CD4-positive, alpha-beta T cell treated with Interleukin-6 for 4 hours (primary cell): ENCODE data around the gene ANGPT4.
"Not testable (repeated sequence)": the region's sequence is repeated elsewhere in the genome, so short reads cannot be mapped to it uniquely, and the experiment has no call there.

ENCODE experiments used
- DNase-seq: peaks from one replicate; pipeline ENCODE4 v3.0.0-alpha.2; 2020; ENCODE audit warnings: mixed read lengths

The ANGPT4 gene

DNA sequence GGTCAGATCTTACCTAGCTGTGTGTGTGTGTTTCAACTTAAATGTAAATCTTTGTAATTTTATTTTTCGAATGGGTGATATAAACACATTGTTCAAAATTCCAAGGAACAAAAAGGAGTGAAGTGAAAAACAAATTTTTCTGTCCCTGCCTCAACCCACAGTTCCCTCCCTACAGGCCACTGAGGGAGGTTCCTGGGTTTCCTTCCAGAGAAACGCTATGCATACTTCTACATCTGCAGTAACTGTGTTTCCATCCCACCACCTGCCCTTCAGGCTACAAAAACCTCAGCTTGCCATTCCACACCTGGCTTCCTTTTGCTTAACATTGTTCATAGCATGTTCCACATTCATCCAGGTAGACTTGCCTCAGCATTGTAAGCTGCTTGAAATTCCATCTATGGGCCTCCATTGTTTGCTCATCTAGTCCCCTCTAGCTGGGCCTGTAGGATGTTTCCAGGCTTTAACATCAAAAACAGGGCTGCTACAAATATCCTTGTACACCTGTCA, 12.0 kb downstream of the ANGPT4 start:
- no peak for DNase-seq

DNA sequence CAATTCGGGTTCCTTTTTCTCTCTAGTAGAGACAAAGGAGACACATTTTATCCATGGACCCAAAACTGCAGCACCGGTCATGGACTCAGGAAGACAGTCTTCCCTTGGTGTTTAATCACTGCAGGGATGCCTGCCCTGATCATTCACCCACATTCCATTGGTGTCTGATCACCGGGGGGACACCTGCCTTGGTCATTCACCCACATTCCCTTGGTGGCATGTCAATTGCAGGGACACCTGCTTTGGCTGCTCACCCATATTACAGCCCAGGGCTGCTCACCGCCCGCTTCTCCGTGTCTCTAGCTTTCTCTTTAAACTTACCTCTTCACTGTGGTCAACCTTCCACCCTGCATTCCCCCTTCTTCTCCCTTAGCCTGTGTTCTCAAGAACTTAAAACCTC, 18.7 kb downstream of the ANGPT4 start:
- DNase-seq: not testable (repeated sequence)

DNA sequence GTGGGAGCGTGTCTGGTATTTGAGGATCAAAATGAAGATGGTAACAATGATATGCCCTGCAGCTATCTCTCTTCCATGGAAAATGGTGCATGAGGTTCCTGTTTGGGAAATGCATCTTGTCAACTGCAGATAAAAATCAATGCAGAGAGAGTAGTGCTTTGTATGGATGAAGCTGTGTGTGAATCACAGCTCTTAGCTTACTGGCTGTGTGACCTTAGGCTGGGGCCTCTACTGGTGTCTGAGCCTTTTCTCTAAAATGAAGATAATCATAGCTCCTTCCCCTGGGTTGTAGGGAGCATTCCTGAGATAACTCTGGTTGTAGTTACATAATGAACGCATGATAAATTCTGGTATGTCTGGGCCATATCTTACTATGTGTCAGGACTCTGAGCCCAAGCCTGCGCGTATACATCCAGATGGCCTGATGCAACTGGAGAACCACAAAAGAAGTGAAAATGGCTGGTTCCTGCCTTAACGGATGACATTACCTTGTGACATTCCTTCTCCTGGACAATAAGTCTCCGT, 19.6 kb downstream of the ANGPT4 start:
- no peak for DNase-seq

DNA sequence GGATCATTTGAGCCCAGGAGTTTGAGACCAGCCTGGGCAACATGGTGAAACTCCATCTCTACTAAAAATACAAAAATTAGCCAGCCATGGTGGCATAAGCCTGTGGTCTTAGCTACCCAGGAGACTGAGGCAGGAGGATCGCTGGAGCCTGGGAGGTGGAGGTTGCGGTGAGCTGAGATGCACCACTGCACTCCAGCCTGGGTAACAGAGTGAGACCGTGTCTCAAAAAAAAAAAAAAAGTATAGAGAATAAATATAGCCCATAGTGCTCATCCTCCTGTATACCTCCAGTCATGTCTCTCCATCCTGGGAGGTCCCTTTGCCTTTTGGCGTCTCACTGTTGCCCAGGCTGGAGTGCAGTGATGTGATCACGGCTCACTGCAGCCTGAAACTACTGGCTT, 23.8 kb downstream of the ANGPT4 start:
- not testable (repeated sequence) for DNase-seq

DNA sequence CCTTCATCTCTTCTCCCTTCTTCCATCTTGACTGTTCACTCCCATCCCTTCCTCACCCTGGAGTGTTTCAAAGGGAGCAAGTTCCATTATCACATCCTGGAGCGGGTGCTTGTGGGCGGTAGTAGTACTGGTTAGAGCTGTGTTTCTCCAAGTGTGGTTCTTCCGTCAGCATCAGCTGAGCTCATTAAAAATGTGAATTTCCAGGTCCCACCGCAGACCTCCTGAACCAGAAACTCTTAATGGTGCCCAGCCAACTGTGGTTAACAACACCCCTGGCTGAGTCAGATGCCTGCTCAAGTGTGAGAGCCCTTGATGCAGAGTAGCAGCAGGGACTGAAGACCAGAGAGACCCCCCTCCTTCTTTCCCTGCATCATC, 24.4 kb downstream of the ANGPT4 start:
- DNase-seq: no peak

DNA sequence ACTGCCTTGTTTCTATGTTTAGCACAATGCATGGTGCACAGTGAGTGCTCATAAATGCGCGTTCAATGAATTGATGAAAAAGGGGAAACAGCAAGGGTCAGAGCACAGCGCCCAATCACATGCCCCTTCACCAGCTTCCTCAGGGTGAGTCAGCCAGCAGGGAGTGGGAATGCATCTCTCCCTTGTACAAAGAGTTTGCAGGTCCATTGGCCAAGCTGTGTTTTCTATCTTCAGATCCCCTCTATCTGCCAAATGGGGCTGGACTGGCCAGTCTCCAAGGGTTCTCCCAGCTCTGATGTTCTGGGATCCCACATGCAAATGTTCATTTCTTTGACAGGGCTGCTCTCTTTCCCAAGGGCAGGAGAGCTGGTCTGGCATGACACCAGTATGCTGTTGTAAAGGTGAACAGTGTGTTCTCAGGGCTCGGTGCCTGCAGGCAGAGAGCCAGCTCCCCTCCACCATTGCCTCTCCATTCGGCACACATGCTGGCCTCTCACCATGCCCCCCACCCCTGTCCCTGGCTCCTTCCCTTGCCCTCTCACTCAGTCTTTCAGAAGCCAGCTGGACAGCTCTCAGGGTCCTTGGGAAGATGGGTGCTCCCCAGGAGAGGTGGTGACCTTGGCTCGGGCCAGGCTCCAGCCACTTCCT, 25.0 kb downstream of the ANGPT4 start:
- DNase-seq: no peak

DNA sequence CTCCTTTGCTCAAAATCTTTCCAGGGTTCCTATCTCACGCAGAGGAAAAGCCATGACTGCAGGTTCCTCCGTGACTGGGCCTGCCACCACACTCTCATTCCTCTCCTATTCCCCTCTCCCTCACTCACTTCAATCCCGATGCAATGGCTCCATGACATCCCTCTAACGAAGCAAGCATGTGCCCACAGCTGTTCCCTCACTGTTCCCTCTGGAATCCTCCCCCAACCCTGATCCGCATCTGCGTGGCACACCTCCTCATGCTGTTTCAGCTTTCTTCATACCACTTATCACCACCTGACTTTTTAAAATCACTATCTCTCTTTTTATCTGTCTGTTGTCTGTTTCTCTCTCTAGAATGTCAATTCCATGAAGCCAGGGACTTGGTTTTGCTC, 25.5 kb downstream of the ANGPT4 start:
- DNase-seq: no peak

DNA sequence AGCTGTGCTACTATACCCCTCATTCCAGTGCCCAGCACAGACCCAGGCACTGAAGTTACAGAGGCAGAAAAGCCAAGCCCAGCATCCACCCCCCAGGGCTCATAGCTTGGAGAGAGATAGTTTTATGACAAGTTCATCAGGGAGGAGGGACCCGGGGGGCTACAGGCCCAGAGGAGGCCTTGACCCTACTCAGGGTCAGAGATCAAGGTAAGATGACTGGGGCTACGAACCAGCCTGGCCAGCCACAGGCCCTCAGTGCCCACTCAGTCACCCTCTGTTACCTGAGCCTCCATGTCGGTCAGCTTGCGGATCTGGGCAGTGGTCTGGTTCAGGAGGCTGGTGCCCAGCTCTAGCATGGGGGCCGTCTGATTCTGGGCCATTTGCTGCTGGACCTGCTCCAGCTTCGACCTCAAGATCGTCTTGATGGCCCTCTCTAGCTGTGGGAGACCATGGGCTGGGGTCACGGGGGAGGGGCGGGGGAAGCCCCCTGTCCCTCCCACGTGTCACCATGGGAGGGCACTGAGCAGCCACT, 26.1 kb downstream of the ANGPT4 start:
- no peak for DNase-seq

DNA sequence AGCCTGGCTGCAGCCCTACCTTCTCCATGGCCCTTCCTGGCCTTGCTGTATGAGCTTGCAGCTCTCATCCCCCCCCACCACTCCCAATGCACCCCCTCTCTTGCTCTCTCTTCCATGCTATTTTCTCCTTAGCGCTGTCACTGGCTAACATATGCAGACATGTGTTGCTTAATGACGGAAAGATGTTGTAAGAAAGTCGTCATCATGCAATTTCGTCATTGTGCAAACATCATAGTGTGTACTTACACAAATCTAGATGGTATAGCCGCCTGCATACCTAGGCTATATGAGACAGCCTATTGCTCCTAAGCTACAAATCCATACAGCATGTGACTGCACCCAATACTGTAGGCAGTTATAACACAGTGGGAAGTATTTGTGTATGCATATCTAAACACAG, 27.0 kb downstream of the ANGPT4 start:
- DNase-seq: no peak

DNA sequence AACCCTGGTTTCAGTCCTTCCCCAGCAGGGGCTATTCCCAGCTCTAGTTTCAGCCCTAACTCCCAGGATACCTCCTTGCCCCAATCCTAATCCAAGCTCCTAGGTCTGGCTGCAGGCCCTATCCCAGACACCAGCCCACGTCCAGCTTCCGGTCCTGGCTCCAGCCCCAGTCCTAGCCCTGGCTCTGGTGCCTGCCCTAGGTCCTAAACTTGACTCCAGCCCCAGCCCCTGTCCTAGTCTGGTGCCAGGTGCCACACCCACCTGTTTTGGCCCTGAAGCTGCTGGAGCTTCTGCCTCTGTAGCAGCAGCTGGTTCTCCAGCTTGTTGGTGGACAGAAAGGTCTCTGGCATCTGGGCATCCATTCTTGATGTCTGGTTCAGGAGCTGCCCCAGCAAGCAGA, 28.1 kb downstream of the ANGPT4 start:
- no peak for DNase-seq

DNA sequence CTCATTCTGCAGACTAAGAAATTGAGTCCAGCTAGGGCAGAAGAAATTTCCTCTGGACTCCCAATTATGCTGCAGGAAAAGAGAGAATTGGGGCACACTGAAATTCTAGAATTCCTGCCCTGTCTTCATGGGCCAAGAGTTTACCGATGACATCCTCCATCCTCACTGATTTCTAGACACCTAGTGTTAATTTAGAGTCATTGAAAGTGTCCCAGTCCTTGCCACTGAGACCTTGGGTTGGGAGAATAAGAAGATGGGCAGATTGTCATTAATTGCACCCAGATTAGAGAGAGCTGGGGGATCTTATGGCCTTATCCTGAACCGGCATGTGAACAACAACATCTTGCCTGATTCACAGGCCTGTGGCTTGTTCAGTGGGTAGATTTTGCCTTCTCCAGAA, 29.0 kb downstream of the ANGPT4 start:
- DNase-seq: no peak

DNA sequence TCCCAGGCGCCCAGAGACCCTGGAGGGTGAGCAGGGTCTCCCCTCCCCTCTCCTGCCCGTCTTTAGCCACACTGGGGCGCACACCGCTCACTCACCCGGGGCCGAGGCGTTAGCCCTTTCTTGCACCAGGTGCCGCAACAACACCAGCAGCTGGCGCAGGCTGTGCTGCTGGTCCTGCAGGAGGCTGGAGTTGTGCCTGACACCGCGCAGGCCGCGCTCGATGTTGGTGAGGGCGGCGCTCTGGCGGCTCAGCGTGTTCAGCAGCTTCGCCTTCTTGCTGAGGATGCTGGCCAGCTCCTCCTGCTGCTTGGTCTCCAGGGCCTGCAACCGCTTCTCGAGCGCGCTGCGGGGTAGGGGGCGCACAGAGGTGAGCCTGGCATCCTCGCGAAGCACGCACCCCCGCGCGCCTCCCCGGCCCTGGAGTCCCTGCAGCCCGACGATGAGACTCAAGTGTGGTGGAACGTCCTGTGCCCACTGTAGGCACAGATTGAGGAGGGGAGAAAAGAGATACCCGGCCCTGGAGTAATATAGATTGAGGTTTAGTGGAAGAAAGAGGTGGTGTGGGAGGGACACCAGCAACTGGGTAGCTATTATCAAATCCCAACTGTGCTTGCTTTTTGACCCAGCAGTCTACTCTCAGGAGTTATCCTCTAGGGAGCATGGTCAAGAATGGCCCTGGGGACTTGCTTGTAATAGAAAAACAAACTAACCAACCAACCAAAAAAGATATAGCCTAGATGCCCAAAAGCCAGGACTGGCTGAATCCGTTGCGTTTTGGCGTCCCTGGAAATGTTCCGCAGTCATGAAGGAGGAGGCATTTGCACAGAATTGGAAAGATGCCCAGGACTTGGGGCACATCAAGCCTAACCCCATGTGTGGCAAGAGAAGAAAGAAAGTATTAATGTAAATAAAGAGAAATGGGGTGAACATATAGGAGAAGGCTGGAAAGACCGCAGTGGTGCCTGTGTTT, 30.9 kb downstream of the ANGPT4 start:
- peak; percentile 9 for DNase-seq

DNA sequence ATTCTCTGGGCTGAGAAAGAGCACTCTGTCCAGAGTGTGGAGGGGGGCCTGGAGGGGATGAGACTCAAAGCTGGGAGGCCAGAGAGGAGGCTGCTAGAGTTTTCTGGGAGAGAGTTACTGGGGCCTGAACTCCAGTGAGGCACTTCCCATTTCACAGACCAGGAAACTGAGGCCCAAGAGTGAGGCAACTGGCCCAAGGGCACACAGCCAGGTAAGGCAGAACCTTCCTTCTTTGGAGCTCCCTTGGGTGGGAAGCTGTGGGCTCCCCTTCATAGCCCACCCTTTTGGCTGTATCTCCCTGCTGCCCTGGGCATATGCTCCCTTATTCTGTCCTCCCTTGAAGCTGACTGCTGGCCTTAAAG, 34.4 kb downstream of the ANGPT4 start:
- no peak for DNase-seq

DNA sequence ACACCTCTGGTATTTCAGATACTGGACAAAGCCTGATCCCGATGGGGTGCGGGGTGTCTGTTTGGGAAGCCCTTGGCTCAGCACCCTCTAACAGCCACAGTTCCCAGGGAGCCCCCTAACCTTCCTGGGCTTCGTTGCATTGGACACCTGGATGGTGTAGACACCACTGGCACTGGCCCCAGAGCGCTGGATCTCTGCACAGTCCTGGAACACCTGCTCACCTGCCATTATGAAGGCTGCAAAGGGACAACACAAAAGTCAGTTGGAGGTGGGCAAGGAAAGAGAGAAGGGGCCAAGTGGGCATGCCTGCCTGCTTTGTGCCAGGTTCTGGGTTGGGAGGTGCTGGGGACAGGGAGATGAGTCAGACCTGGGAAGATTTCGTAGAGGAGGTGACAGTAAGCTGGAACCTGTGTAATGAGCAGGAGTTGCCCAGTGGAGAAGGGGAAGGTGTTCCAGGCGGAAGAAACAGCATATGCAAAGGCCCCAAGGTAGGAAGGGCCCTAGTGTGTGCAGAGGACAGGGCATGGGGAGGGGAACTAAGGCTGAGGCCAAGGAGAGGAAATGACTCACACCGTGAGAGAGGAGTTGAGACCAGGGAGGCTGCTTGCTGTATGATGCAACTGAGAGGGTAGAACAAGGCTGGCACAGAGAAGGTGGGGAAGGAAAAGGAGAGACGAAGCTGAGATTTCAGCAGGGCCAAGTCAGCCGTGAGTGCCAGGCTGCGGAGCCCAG, 34.9 kb downstream of the ANGPT4 start:
- DNase-seq: peak; percentile 16

DNA sequence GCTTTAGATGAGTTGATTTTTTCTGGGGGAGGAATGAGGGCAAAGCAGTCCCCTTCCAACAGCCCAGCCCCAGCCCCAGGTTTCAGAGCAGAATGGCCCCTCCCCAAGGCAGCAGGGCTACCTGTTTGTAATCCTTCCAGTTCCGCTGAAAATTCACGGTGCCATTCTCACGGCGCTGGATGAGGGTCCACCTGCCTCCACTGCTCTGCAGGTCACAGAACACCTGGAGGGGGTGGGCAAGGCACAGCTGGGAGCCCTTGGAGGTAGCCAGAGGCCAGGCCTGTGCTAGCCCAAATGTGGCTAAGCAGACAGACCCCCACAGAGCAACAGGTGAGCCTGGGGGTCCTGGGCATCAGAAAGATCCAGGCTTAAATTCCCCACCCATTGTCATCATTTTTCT, 36.5 kb downstream of the ANGPT4 start:
- no peak for DNase-seq

DNA sequence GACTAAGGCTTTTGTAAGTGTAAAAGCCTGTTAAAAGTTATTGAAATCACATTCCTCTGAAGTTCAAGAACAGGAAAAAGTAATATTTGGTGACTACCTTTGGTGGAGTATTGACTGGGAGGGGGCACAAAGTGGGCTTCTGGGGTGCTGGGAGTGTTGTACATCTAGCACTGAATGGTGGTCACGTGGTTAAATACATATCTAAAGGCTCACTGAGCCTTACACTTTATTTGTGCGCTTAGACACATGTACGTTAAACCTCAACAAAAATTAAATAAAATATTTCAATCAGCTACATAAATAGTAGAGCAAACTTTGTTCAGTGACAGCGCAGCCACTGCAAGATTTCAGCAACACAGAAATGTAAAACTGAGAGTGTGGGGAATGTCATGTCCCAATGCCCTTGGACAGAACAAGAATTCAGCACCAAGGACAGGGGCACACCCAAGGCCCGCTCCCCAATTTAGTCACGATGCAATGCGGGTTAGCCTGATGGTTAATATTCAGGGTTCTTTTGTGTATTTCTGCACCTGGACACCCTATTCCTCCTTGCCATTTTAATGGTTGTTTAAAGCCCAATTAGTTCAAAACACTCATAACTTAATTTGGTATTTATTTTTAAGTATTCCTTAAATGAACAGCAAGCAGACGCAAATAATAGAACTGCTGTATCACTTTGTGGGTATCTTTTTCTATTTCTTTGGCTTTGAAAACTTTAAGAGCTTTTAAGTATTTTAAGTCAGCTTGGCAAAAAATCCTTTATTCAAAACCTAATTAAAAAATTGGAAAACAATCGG, 37.4 kb downstream of the ANGPT4 start:
- DNase-seq: peak; percentile 19

DNA sequence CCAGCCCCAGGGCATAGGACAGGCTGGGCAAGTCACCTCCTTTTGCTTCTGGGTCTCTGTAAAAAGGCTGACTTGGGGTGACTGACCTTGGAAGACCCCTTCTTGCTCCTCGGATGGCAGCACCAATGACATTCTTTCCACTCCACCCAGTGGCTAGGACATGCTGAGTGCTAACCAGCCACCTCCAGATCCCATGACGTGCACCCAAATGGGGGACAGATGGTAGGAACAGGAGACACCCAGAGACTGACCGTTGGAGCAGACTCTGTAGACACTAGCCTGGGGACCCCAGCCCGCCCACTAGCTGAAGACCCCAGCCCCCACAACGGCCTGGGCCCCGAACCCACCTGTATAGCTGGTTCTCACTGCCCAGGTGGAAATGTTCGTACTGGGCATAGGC, 38.3 kb downstream of the ANGPT4 start:
- no peak for DNase-seq

DNA sequence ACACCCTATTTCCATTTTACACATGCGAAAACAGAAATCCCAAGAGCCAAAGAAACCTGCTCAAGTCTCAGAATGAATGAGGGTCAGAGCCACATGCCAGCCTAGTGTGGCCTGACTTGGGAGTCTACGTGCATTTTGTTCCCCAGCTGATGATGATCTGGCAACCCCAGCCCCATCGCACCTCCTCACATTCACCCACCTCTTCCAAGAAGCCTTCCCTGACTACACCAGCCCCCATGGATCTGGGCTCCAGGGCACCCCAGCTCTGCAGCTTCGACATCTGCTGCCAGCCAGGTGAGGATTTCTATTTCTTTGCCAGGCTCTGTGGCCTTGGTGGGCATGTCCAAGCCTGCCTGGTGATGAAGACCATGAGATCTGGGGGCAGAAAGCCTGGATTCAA, 41.0 kb downstream of the ANGPT4 start:
- DNase-seq: no peak

DNA sequence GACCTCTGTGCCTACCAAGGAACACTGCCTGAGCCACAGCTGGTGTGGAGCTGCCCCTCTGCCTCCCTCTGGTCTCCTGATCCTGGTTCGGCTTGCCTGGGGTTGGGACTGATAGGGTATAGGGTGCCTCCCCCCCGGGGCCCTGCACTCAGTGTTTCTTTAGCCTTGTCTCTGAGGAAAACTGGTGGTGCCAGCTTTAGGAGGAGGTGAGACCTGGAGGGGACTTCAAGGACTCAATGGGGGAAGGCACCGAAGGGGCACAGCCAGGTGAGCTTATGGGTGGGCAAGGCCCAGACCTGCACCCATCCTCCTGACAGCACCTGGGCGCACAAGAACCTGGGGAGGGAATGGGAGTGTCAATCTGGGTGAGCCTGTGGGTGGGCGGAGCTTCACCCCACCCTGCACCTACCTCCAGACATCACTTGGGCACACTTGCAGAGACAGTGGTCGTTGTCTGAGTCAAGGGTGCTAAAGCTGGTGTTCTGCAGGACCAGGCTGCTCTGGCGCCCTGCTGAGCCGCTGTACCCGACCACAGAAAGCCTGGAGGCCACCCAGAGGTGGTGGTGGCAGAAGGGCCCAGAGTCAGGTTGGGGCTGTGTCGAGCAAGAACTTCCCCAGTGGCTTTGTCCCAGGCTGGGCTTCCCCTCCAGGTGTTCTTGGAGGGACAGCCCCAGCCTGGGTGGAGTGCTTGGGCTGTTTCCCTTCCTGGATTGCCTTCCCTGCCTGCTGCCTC, 42.1 kb downstream of the ANGPT4 start:
- DNase-seq: no peak

DNA sequence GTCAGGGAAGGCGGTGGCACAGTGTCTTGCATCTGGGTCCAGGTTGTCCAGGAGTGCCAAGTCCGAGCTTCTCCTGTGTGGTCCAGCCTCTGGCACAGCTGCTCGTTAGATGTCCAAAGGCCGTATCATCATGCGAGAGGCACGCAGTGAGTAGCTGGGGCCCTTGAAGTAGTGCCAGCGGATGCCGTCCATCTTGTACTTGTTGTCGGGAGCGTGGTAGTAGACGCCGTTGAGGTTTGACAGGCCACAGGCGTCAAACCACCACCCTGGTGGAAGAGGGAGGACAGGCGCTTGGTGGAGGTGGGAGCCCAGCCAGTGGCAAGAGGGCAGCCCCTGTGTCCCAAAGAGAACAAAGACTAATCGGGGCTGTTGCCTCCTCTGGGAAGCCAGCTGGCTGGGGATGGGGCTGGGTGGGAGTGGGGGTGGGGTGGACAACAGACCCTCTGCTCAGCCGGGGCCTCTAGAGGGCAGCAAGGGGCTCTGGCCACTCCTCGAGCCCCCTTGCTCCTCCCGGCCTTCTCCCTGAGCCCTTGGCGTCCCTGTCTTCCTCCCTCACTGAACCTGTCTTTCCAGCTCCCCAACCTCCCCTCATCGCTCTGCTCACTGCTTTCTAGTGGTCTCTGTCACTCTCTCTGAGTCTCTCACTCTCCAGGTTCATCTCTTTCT, 43.1 kb downstream of the ANGPT4 start:
- DNase-seq: no peak

DNA sequence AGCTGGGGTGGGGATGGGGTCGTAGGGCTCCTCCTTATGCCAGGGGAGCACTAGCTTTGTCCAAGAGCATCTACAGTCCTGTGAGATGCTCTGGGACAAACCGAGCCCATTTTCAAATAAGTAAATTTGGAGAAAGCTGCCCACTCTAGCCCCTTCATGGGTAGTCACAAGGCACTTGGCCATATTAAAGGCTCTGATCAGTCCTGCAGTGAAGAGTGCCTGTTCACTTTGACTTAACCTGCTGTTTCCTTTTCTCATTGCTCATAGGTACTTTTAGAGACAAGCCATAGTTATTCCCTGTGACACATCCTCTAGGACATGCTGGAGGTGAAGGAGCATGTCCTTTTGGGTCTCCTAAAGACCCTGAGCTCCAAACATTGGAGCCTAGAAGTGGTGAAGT, 44.2 kb downstream of the ANGPT4 start:
- no peak for DNase-seq
